GM23338 (cell line): Measurements from ENCODE around the gene IFITM1. TPM values are rescaled to one million over a fixed set of nuclear protein-coding genes. Genes with fewer than 3 reads are reported as not detected.

ENCODE experiments used
- ATAC-seq: fragments of 200-7000 bp; cut with Tn5 transposase; 3 replicates; pipeline ENCODE4 v1.9.1; 2020
- DNase-seq: peaks from one replicate; pipeline ENCODE4 v3.0.0-alpha.2; 2015; ENCODE audit warnings: low spot score
- H2AFZ ChIP-seq: fragments of 200-600 bp; sonication (generic); 2 replicates; pipeline ENCODE4 v1.8.0; 2016; ENCODE audit warnings: antibody characterized with exemption, mild to moderate bottlenecking, moderate library complexity
- H3F3A ChIP-seq: fragments of 200-600 bp; sonication (generic); replicated peaks from 2 replicates; pipeline ENCODE4 v1.8.0; 2017; ENCODE audit warnings: antibody characterized with exemption, mixed run types, low read depth
- H3K27ac ChIP-seq: fragments of 200-600 bp; sonication (generic); 2 replicates; pipeline ENCODE4 v1.6.1; 2016; ENCODE audit warnings: low read depth
- H3K27me3 ChIP-seq: fragments of 200-600 bp; sonication (generic); 2 replicates; pipeline ENCODE4 v1.8.0; 2016; ENCODE audit warnings: mild to moderate bottlenecking, mixed run types, moderate library complexity; ENCODE audit not compliant: insufficient read depth
- H3K36me3 ChIP-seq: fragments of 200-600 bp; sonication (generic); 2 replicates; pipeline ENCODE4 v1.8.0; 2016; ENCODE audit warnings: mild to moderate bottlenecking; ENCODE audit not compliant: insufficient read depth
- H3K4me1 ChIP-seq: fragments of 200-600 bp; sonication (generic); 2 replicates; pipeline ENCODE4 v1.8.0; 2016; ENCODE audit warnings: mild to moderate bottlenecking, moderate library complexity; ENCODE audit not compliant: insufficient read depth
- H3K4me2 ChIP-seq: fragments of 200-600 bp; sonication (generic); 2 replicates; pipeline ENCODE4 v1.7.1; 2017; ENCODE audit warnings: mixed run types
- H3K4me3 ChIP-seq: fragments of 200-600 bp; sonication (generic); 2 replicates; pipeline ENCODE4 v1.6.1; 2016; ENCODE audit warnings: mixed run types
- H3K79me2 ChIP-seq: fragments of 200-600 bp; sonication (generic); replicated peaks from 2 replicates; pipeline ENCODE4 v1.8.0; 2017; ENCODE audit warnings: mild to moderate bottlenecking; ENCODE audit not compliant: insufficient read depth
- H3K9me2 ChIP-seq: fragments of 200-600 bp; sonication (generic); 2 replicates; pipeline ENCODE4 v1.8.0; 2017; ENCODE audit not compliant: insufficient read depth
- H4K20me1 ChIP-seq: fragments of 200-600 bp; sonication (generic); replicated peaks from 2 replicates; pipeline ENCODE4 v1.8.0; 2017; ENCODE audit warnings: mild to moderate bottlenecking; ENCODE audit not compliant: insufficient read depth
- H3K27ac Mint-ChIP-seq: 2 replicates; pipeline ENCODE4 v1.8.0; 2020; ENCODE audit warnings: inconsistent platforms, mild to moderate bottlenecking, moderate library complexity, mixed read lengths
- H3K27me3 Mint-ChIP-seq: 3 replicates; pipeline ENCODE4 v1.8.0; 2022; ENCODE audit warnings: low read depth, mild to moderate bottlenecking, moderate library complexity, mixed read lengths, inconsistent platforms; ENCODE audit not compliant: insufficient read depth, poor library complexity
- H3K36me3 Mint-ChIP-seq: 3 replicates; pipeline ENCODE4 v1.8.0; 2021; ENCODE audit warnings: low read depth, mild to moderate bottlenecking, inconsistent platforms, moderate library complexity, mixed read lengths
- H3K4me1 Mint-ChIP-seq: 3 replicates; pipeline ENCODE4 v1.8.0; 2020; ENCODE audit warnings: mild to moderate bottlenecking, inconsistent platforms, mixed read lengths
- H3K4me3 Mint-ChIP-seq: 3 replicates; pipeline ENCODE4 v1.8.0; 2021; ENCODE audit warnings: moderate library complexity, mild to moderate bottlenecking, inconsistent platforms, mixed read lengths
- H3K9me3 Mint-ChIP-seq: 3 replicates; pipeline ENCODE4 v1.8.0; 2020; ENCODE audit warnings: moderate library complexity, mild to moderate bottlenecking, inconsistent platforms, mixed read lengths
- CREB1 ChIP-seq: fragments of 250-450 bp; sonication (Bioruptor Pico); IDR thresholded peaks from 2 replicates; pipeline ENCODE4 v1.5.0; 2020; ENCODE audit warnings: low read depth, mild to moderate bottlenecking, moderate library complexity
- CTCF ChIP-seq, 2 experiments: fragments of 200-600 bp in 1 of 2; sonication (generic) in 1 of 2; conservative IDR thresholded peaks; 2 replicates each; pipeline versions ENCODE4 v1.5.1 to v1.6.1; 2016 to 2017; ENCODE audit warnings: antibody characterized with exemption in 2 of 2, low read depth in 2 of 2, mild to moderate bottlenecking in 2 of 2, moderate library complexity in 1 of 2
- ETS1 ChIP-seq: IDR thresholded peaks from 2 replicates; pipeline ENCODE4 v1.6.1; 2016; ENCODE audit warnings: antibody characterized with exemption
- EZH2 ChIP-seq: fragments of 200-600 bp; sonication (generic); IDR thresholded peaks from one replicate; pipeline ENCODE4 v1.8.0; 2017; ENCODE audit warnings: antibody characterized with exemption, mild to moderate bottlenecking, low read depth; ENCODE audit not compliant: unreplicated experiment
- EZH2phosphoT487 ChIP-seq: fragments of 200-600 bp; sonication (generic); IDR thresholded peaks from one replicate; pipeline ENCODE4 v1.8.1; 2018; ENCODE audit warnings: antibody characterized with exemption; ENCODE audit not compliant: unreplicated experiment
- JUNB ChIP-seq: IDR thresholded peaks from one replicate; pipeline ENCODE4 v1.6.1; 2016; ENCODE audit warnings: antibody characterized with exemption; ENCODE audit not compliant: unreplicated experiment
- NANOG ChIP-seq: IDR thresholded peaks from 2 replicates; pipeline ENCODE4 v1.6.1; 2016; ENCODE audit warnings: antibody characterized with exemption, borderline replicate concordance
- POLR2AphosphoS5 ChIP-seq: IDR thresholded peaks from 2 replicates; pipeline ENCODE4 v1.6.1; 2016; ENCODE audit warnings: antibody characterized with exemption, low read depth
- REST ChIP-seq: IDR thresholded peaks from one replicate; pipeline ENCODE4 v1.6.1; 2018; ENCODE audit warnings: antibody characterized with exemption; ENCODE audit not compliant: unreplicated experiment
- STAT1 ChIP-seq: IDR thresholded peaks from one replicate; pipeline ENCODE4 v1.6.1; 2016; ENCODE audit warnings: antibody characterized with exemption; ENCODE audit not compliant: unreplicated experiment
- ZNF114 ChIP-seq: fragments of 250-450 bp; sonication (Bioruptor Pico); IDR thresholded peaks from 2 replicates; pipeline ENCODE4 v1.5.0; 2020; ENCODE audit warnings: mild to moderate bottlenecking, moderate library complexity
- ZNF331 ChIP-seq: fragments of 250-450 bp; sonication (Bioruptor Pico); IDR thresholded peaks from 2 replicates; pipeline ENCODE4 v1.5.0; 2020; ENCODE audit warnings: low read depth, mild to moderate bottlenecking, moderate library complexity
- ZNF462 ChIP-seq: fragments of 250-450 bp; sonication (Bioruptor Pico); IDR thresholded peaks from 2 replicates; pipeline ENCODE4 v1.5.0; 2020; ENCODE audit warnings: mild to moderate bottlenecking, moderate library complexity
- polyA plus RNA-seq: library from polyadenylated mRNA; unstranded; fragments of >200 nt; fragmentation: Nextera tagmentation; extraction: Ambion mirVana; gene quantifications from 2 replicates; pipeline ENCODE4 v1.2.1, GENCODE V29; 2016
- total RNA-seq: library from RNA; depleted of rRNA; stranded (reverse); fragments of >200 nt; shearing (Covaris generic); gene quantifications from 2 replicates; pipeline ENCODE4 v1.2.3, GENCODE V29; 2014

IFITM1 gene
- total and polyA plus RNA-seq, 2 experiments from 2014 or later: 396 to 1,194 TPM

GRCh38 chr11:312092-312816 is 1.6 kb upstream of the IFITM1 start:
- peaks cover 56% of the 10 kb centered on the region for H3K4me1 ChIP-seq
- H3K27ac Mint-ChIP-seq: no peak overlapping the region

More at GRCh38 chr11:312092-312816, 1.6 kb upstream of the IFITM1 start:
- no peak overlapping the region for H2AFZ ChIP-seq
- no peak overlapping the region for H3K27ac ChIP-seq
- H3K9me2 ChIP-seq: no peaks in the 10 kb centered on the region
- no peaks in the 10 kb centered on the region; the same call in 2 of the 3 replicates for H3K9me3 Mint-ChIP-seq
- peaks cover 14% of the 10 kb centered on the region; the same call in 2 of the 3 replicates for H3K36me3 Mint-ChIP-seq
- H3K79me2 ChIP-seq: peaks cover 35% of the 10 kb centered on the region
- peaks cover 28% of the 10 kb centered on the region for H3F3A ChIP-seq
- peaks cover 4% of the 10 kb centered on the region; the same call in 1 of the 2 replicates for H3K27me3 ChIP-seq
- ATAC-seq: no peak
- H3K27me3 Mint-ChIP-seq: peaks cover 17% of the 10 kb centered on the region
- no peak for DNase-seq
- peak overlapping the region; percentile 59 for H3K4me3 Mint-ChIP-seq
- H3K4me2 ChIP-seq: peak overlapping the region; percentile 84
- H4K20me1 ChIP-seq: peaks cover 10% of the 10 kb centered on the region
- no peaks in the 10 kb centered on the region for H3K36me3 ChIP-seq
- TF ChIP-seq POLR2AphosphoS5 (no peak), NANOG (no peak), STAT1 (no peak), EZH2 (no peak), REST (no peak), EZH2phosphoT487 (no peak), ZNF114 (no peak), CTCF (conservative IDR thresholded peaks at IDR 0.05; ENCODE audit: low read depth in 2 of 2) (no peak), ZNF462 (no peak), ETS1 (no peak), CREB1 (CRISPR knock-in tag) (no peak), JUNB (no peak), ZNF331 (CRISPR knock-in tag) (no peak)
- H3K4me3 ChIP-seq: peak overlapping the region; percentile 70; the same call in 1 of the 2 replicates
- H3K4me1 Mint-ChIP-seq: peaks cover 68% of the 10 kb centered on the region
